Erythroblast (primary cell): ENCODE measurements around the gene ABHD5.

Source experiments
- DNase-seq, 2 experiments: peaks; one replicate each; lab custom pipeline; 2025; lab: John Stamatoyannopoulos, UW
- GATA1 ChIP-seq: IDR thresholded peaks from 2 replicates; pipeline ENCODE4 v1.6.1; 2011; ENCODE audit warnings: low read depth, mild to moderate bottlenecking, control low read depth, low read length, moderate library complexity
- POLR2A ChIP-seq: IDR thresholded peaks from 2 replicates; pipeline ENCODE4 v1.6.1; 2011; ENCODE audit warnings: mild to moderate bottlenecking, low read length

ABHD5 gene

GRCh38 chr3:43691120-43691995 lies 620 bp downstream of the ABHD5 start:
- DNase-seq: peak; percentile 76 to 86

DNA sequence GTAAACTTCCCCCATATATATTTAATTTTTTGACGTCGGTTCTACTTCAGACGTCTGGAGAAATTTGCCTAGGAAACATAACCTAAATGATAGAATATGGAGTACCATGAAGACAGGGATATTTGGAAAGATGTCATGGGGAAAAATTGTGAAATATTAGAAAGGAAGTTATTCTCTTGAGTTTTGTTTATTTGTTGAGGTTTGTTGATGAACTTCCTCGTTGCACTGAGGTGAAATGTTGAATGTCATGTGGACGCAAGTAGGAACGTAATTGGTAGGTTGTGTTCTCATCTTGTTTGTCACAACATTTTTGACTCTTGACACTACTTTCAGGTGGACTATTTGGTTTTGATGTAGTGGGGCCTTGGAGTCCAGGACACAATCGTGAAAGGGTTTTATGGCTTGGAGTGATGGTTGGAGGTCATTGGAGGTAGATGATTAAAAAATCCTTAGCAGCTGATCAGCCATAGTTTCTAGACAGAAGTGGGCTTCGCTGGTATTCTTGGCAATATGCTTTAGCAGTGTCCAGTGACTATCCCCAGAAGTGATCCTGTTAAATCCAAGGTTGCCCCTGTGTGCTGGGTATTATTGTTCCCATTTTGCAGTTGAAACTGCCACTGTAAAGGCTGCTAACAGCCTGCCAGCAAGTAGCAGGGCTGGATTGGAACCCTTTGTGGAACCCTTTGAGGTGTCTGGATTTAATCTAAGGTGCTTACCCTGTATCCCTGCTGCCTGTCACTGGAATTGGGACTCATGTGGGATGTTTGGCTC lies 1.5 kb downstream of the ABHD5 start:
- TF ChIP-seq POLR2A (no peak), GATA1 (no peak)
- DNase-seq: peak; percentile 63 to 71

More at GRCh38 chr3:43691120-43691995, 620 bp downstream of the ABHD5 start:
- TF ChIP-seq POLR2A (peak; percentile 68), GATA1 (no peak)

- DNase-seq: peak in 1 of 2 experiments; percentile 68
- TF ChIP-seq GATA1: no peak
- no peak for TF ChIP-seq POLR2A
These were observed 2.2 kb downstream of the ABHD5 start for GRCh38 chr3:43692971-43693370.

GRCh38 chr3:43693594-43693993 lies 2.9 kb downstream of the ABHD5 start:
- peak in 1 of 2 experiments; percentile 60 for DNase-seq
- TF ChIP-seq POLR2A (peak; percentile 26), GATA1 (no peak)

DNA sequence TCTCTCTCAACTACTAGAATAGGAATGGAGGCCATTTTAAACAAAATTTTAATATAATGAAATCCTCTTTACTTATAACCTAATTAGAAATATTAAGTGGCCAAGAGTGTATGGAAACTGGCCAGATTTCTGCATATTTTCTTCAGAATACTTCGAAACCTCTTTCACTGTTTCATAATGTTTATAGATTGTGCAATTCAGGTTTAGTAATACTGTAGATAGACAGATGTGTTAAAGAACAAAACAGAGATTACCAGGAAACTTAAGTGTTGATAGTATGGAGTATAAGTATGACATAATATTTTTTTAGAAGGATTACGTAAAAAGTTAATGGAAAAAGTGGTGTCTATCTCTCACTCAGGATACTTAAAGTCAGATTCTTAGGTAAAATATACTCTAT lies 4.7 kb downstream of the ABHD5 start:
- TF ChIP-seq GATA1: no peak
- TF ChIP-seq POLR2A: no peak
- DNase-seq: peak; percentile 60 to 76

DNA sequence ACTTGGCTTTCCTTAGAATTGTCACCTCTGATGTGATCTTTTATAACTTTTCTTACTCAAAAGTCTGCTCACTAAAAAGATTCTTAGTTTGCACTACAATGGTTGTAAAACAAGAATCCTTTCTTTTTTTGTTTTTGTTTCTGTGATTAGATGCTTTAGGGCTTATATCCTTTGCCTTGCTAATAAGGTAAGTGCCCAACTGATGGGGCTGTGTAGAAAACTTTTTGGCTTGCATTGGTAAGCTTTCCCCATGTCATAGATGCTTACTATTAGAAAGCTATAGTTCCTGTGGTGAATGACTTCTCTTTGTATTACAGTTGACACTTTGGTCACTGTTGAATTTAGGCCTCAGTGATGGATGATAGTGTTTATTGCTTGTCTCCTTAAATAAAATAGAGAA lies 5.1 kb downstream of the ABHD5 start:
- DNase-seq: peak in 1 of 2 experiments; percentile 62
- TF ChIP-seq POLR2A: no peak
- TF ChIP-seq GATA1: no peak

GRCh38 chr3:43696441-43696840 lies 5.7 kb downstream of the ABHD5 start:
- DNase-seq: peak in 1 of 2 experiments; percentile 44
- no peak for TF ChIP-seq GATA1
- no peak for TF ChIP-seq POLR2A

- TF ChIP-seq GATA1: no peak
- TF ChIP-seq POLR2A: no peak
- peak in 1 of 2 experiments; percentile 43 for DNase-seq
These were observed 6.1 kb downstream of the ABHD5 start for GRCh38 chr3:43696881-43697280.

DNA sequence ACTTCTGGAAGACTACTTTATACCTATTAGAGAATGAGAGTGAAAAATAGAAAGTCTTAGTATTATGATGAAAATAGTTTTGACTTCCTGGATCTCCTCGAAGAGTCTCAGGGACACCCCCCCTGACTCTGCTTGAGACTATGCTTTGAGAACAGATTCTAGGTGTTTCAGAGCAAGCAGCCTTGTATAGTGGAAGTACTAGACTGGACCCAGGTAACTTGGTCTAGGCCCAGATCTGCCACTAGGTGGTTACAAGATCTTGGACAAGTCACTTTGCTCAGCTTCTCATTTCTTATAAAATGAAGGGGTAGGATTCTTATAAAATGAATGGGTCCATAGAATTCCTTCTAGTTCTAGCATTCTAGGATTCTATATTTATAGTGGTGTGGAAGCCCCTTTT lies 9.1 kb downstream of the ABHD5 start:
- peak; percentile 41 to 51 for DNase-seq
- TF ChIP-seq GATA1 (no peak), POLR2A (no peak)

DNA sequence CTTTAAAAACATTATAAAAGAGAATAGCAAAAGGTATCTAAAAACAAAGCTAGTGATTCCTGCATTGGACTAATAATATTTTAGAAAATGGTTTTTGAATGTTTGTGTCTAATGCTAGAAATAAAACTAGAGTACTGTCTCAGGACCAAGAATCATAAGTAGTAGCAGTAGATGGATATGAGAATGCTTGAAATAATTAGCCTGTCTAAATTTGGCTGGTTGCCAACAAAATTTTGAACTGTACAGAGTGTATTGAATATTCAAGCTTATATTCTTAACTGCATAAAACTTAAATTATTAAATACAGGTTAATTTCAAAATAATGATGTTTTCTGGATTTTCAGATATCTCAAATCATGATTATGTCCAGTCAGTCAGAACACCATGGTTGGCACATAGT lies 14.0 kb downstream of the ABHD5 start:
- peak; percentile 15 to 54 for DNase-seq
- TF ChIP-seq POLR2A: no peak
- TF ChIP-seq GATA1: no peak

- no peak for DNase-seq
- TF ChIP-seq GATA1: no peak
These were observed 15.6 kb downstream of the ABHD5 start for GRCh38 chr3:43706342-43706741.

DNA sequence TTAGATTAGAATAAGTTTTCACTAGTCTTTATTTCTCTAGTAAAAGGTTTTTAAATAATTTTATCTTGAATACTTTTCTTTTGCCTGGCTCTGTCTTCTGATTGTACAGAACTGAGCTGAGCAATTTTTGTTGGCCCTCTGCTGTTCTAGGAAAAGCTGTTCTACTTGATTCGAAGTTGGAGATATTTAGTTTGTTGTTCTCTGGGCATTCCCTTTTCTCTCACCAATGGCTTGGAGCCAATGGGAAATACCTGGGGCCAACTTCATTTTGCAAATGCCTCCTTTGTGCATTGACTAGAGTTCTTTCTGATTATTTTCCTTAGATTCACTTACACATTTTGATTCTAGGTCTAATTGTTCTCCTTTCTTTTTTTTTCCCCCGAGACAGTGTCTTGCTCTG lies 16.5 kb downstream of the ABHD5 start:
- TF ChIP-seq GATA1 (no peak), POLR2A (no peak)
- no peak for DNase-seq

- DNase-seq: no peak
- no peak for TF ChIP-seq GATA1
- no peak for TF ChIP-seq POLR2A
These were observed 17.3 kb downstream of the ABHD5 start for GRCh38 chr3:43707998-43708397.

- no peak for DNase-seq
These were observed 18.3 kb downstream of the ABHD5 start for GRCh38 chr3:43709022-43709421.

More at GRCh38 chr3:43709022-43709421, 18.3 kb downstream of the ABHD5 start:
- no peak for TF ChIP-seq GATA1
- no peak for TF ChIP-seq POLR2A
